T-helper 9 cell (primary cell): ENCODE data around the gene PPP1R26.
A peak's percentile ranks its signal among the peaks of the same experiment; 100 is the strongest.

Experiments
- DNase-seq: peaks from one replicate; pipeline ENCODE4 v3.0.0-alpha.2; 2020

PPP1R26 gene

DNA sequence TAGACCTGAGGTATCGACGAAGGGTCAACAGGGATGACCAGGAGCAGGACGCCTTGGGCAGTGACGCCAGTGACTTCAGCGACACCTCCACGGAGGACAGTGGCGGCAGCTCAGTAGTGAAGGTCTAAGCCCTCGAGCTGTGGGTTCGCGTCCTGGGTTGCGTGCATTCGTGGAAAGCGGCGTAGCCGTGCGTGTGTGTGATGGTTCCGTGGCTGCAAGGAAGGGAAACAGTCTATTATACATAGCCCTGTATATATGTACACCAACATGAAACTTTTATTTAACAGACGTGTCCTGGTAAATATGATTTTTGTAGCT lies 8.4 kb downstream of the PPP1R26 start:
- no peak for DNase-seq

DNA sequence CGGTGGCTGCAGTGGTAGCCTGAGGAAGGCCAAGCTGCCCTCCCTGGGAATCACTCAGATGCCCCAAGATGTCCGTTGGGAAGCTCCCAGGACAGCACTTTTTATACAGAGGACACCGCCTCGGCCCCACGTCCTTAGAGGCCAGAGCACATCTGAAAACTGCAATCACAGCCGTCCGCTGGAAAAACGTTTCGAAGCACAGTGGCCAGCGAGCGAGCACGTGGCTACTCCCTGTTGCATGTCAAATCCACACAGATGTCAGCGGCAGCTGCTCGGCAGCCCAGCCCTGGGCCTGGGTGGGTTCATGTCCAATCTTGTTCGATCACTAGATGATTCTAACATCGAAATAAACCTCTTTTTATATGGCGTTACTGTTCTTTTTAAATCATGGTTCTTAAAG lies 8.9 kb downstream of the PPP1R26 start:
- no peak for DNase-seq

DNA sequence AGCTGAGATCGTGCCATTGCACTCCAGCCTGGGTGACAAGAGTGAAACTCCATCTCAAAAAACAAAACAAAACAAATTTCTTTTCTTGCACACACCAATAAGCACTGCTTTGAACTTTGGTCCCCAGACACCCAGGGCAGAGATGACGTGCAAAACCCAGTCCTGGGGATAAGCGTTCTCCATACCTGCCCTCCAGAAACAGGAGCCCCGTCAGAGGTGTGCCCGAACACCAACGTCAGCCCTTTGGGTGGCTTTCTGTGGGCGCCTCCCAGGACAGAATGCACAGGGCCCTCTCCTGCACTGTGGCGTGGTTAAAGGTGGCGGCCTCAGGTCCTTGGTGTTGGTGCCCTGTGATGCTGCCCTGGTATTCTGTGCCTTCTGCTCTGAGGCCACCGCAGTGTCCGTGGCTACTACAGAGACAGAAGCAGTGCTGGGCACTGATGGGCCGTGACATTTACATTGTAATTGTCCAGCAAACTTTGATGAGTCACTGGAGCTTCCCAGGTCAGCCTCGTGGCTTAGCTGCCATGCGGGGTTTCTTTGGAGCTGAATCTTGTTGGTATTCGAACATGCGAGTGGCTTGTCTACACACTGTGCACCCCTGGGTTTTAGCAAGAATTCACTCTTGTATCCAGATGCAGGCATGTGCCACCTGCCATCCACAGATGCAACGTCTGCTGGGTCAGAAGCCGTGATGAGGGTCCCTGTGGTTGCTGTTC lies 9.8 kb downstream of the PPP1R26 start:
- DNase-seq = no peak

DNA sequence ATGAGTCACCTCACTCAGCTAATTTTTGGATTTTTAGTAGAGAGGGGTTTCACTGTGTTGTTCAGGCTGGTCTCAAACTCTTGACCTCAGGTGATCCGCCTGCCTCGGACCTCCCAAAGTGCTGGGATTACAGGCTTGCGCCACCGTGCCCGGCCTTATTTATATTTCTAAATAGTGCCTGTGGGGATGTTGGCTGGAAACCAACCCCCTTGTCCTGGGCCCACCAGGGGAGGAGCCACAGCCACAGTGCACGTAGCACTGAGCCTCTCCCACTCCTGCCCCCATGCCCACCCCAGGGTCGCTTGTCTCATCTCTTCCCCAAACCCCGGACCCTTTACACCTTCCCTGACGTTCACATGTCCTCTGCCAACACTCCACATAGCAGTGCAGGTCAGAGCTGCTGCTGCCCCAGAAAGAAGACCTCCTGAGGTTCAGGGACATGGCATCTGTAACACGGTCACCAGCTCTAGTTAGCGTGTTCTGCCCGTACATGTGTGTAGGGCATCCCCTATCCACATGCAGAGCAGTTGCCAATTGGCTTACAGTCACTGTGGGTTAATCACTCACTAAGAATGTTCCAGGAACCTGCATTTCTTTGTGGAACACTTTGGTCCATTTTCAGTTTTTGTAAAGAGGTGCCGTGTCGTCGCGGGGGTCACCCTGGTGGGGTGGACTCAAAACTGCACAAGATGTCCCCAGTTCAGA lies 10.7 kb downstream of the PPP1R26 start:
- no peak for DNase-seq

DNA sequence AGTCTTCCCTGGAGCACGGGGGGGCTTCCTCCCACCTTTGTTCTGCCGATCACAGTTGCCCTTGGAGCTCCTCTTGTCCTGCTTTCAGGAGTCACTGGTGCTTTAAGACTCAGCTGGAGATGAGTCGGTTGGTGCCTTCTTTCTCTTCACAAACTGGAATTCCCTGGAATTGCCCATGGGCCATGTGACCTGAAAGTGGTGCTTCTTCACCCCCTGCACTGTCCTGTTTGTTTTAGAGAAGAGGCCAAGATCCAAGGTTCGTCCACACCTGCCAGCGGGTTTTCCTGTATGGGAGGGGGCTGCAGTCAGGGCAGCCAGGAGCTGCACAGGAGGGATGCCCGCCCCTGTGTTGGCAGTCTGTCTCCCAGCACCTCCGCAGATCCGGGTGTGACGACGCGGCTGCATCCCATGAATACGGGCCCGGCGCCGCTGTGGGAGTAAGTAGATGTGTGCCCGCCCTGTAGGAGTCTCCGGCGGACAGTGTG lies 11.4 kb downstream of the PPP1R26 start:
- no peak for DNase-seq

DNA sequence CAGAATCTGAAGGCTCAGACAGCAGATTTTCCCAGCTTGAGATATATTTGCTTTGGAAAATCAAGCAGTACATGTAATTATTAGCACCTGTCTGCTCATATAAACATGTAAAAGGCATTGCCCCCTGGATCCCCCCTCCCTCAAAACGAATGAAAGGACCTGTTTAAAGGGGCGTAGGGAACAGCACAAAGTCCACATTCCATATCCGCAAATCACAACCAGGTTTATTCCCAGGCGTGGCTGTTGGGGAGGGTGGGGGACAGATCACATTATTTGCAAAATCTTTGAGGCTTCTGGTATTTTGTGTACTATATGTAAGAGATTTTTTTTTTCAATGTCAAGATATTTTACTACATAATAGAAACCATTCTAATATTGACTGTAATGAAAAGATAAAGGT lies 12.2 kb downstream of the PPP1R26 start:
- DNase-seq = no peak

DNA sequence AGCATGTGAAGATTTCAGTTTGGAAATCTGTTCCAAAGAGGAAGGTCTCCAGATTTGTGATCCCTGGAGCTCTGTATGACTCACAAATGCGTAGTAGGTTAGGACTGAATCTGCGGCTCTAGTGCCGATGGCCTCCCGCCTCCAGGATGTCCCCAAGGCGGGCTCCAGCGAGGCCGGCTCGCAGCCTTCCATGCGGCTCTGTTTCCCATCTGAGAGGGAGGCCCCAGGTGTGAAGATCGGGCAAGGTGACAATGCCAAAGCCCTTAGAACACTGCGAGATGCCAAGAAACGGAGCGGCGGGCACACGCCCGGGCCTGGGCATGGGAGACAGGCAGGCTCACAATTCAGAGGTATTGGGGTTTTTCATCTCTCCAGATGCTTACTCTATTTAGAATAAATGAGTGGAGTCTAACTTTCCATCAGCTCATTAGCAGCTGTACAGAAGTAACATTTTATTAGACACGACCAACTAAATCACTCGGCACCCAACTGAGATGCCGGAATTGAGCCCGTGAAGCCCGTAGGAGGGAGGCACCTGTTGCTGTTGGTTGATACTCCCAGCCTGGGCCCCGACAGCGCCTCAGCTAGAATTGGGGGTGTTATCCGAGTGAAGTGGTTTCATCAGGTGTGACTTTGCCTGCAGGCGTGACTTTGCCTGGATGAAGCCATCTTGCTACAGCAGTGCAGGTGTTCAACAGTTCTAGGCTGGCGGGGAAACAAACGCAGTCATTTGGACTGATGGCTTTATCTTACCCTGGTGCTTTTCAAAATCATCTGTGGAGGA lies 13.5 kb downstream of the PPP1R26 start:
- no peak for DNase-seq

DNA sequence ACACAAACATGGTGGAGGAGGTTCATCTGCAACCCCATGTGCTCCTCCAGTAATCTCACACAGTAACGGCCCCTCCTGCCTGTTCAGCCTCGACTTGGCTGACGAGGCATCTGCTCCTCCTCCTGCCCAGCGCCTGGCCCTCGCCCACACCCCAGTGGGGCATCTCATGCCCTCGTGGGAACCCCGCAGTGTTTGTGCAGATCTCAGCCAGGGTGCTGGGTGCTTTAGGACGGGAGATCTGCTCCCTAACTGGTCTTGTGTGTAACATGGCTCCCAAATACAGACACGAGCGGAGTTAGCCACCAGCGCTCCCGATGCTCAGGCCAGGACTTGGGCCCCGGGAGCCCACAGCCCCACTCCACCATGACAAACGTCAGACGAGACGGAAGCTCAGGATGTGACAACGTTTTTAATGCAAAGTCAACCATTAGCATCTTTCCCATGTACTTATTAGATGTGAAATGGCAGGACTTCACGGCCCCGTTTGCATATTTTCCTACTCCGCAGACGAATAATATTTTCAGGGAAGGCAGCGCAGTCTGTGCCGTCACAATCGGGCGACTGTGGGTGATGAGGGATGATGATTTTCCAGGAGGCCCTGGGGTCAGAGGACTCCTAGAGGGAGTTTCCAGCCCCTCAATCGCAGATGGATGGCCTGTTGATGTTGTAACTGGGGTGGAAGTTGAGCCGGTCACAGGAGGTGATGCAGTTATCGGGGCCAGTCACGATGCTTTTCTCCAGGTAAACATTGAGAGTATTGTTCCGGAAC lies 15.4 kb downstream of the PPP1R26 start:
- DNase-seq = no peak

DNA sequence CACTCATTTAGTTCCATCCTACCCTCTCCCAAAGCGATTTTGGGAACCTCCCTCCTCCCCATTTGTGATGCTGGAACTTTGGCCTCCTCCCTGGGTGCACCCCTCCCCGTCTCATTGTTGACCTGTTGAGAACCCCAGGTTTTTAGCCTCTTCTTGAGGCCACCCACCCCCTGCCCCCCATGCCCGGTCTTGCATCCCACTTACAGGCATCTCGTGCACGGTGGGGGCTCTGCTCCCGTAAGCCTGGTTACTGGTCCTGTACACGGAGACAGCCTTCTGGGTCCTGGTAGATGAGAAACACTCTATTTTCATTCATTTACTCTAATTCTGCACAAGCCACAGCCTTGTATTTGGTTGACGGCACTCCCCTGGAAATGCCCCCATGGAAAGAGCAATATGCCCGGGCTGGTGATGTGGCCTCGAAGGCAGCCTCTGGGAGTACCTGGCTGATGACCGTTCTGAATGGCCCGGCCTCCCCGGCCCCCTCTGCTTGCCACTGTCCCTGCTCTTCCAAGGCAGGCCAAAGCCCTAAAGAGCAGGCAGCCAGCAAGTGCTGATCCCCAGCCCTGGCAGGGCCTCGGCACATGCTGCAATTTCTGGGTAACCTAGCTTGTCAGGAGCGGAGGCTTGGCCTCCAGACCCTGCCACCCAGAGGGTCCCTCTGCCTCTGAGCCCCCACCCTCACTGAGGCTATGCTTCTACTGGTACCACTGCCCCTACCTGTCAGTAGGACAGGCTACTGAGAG lies 19.0 kb downstream of the PPP1R26 start:
- no peak for DNase-seq

DNA sequence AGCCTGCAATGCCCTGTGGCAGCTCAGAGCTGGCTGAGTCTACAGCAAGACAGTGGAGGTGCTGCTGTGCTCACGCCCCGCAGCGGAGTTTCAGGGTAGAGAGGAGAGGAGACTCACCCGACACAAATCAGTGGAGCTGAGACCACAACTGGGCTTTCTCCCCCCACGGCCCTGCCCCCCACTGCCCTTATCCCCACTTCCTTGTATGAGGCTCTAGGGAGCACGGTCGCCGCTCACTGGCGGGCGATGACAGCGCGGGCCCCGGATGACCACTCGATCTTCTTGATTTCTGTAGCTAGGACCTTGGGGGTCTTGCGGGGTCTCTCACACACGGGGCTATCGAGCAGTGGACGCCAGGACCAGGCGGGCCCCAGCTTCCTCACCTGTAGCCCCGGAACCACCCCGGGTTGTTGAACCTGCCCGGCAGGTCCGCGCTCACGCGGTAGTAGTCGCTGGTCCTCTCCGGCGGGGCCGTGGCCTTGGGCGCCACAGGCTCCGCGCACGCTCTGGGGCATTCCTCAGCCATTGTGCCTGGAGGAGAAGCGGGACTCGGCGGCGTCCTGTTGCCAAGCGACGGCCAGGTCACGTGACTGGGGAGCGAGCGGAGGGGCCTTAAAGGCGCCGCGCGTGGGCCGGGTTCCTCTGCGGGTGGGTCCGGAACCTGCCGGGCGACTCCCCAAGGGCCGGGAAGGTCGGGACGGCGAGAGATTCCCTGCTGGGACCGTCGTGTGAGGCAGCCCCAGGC lies 19.9 kb downstream of the PPP1R26 start:
- DNase-seq = peak; percentile 94

DNA sequence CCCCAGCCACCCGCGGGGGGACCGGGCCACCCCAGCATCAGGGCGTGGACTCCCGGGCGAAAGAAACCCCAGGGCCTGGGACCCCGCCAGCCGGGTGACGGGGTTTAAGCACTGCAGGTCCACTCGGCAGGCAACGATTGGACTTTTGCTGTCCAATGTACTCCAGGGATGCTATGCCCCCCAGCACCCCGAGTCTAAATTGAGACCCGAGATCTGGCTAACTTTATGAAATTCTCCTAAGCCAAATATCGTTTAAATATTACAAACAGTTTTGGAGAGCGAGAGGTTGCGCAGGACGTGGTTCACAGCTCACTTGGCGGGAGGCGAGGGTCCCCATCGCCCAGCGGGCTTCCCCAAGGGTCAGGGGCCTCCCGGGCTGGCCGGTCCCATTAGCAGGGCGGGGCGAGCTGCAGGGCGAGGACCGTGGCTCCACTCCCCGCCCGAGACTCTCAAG lies 20.5 kb downstream of the PPP1R26 start:
- no peak for DNase-seq

DNA sequence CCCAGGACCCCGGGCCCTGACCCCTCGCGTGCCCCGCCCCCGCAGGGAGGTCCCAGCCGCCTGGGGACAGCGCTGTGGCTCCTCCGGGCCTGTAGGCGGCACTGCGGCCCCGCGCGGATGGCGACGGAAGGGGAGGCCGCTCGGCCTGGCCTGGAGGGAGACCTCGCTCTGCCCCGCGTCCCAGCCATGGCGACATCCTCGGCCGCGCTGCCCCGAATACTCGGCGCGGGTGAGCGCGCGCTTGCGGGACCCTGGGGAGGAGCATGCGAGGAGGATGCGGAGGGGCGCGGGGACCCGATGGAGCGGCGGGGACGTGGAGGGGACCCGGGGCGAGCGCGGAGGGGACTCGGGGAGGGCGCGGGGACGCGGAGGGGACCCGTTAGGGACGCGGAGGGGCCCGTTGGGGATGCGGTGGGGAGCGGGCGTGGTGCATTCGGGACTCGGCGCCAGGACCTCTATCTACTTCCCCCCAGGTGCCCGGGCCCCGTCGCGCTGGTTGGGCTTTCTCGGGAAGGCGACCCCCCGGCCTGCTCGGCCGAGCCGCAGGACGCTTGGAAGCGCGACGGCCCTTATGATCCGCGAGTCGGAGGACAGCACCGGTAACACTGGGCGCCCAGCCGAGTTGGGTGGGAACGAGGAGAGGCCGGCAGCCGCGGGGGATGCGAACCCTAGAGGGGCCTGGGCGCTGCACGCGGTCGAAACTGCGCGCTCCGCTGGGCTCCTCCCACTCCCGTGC lies 21.1 kb downstream of the PPP1R26 start, which contains the start of gene MRPS2:
MRPS2 (plus strand) TSS at position 158 of the 736 bp plus-strand sequence; CDS start at position 187, 29 bp downstream.
- peak; percentile 77 for DNase-seq

DNA sequence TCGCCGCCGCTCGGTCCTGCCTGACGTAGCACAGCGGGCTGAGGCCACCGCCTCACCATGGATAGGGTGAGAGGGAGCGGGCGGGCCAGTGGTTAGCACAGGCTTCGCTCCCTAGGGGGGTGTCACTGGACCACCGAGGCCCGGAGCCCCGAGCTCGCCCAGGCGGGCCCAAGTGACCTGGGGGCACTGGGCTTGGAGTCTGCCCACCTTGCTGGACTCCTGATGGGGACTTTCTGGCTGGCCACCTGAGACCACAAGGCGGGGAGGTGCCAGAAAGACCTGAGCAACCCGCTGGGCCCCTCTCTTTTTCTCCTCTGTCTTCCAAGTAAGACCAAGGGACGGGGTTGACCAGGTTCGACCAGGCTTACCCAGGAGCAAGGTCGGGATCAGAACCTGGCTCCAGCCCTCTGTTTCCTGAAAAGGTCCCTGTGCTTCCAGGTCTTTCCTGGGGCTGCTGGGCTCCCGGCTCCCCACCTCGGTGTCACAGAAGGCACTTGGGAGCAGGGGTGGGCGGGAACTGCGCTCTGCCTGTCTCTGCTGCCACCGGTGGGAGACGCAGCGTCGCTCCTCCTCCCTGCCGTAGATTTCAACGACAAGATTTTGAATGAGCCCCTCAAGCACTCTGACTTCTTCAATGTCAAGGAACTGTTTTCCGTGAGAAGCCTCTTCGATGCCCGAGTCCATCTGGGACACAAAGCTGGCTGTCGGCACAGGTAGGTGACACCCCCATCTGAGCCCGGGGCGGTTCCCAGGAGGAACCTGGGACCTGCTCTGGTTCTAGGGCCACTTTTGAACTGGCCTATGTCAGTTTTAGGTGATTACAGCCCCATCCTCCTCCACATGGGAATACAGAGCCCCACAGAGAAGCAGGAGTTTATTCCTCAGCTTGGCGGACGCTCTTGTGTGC lies 21.9 kb downstream of the PPP1R26 start:
- no peak for DNase-seq

DNA sequence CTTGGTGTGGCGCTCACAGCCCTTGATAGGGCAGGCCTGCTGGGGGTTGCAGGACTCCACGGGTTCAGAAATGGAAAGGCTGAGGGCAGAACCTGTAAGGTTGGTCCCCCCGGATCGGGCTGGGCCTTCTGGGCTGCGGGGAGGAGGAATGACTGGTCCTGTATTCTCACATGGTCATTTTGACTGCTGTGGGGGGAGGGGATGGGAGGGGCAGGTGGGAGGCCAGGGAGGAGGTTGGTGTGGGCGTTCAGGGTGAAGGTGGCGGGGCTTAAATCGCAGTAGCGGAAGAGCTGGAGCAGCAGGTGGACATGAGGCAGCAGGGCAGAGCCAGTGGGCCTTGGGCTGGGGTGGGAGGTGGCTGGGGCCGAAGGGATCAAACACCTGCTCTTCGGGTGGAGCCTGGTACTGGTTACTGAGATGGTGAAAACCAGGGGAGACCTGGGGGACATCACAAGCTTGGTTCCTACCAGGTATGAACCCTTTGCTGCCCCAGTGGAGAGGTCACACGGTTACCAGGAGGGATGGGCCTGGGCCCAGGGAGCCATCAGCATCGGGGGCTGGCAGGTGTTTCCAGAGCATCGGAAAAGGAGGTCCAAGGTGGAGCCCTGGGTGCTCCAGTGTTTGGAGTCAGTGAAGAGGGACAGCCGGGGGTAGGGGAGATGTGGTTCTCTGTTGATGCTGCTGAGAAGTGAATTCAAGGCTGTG lies 22.7 kb downstream of the PPP1R26 start:
- DNase-seq = no peak

DNA sequence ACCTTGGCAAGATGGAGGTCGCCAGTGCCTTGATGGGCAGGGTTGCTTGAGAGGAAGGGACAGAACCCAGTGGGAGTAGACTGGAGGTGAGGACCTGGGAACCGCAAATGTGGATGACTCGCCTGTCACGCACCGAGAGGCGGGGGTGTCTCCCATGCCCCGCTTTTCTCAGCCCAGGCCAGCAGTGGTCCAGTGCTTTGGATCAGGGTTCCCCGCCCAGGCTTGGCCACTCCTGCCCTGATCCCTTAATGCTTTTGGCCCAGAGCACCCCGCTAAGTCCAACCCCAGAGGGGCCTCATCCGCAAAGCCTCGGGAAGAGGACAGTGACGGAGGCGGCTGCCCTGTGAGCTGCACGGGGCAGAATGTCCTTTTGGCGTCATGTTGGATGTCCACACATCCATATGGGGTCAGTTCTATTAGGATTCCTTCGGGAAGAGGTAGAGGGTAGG lies 23.3 kb downstream of the PPP1R26 start:
- DNase-seq = no peak

DNA sequence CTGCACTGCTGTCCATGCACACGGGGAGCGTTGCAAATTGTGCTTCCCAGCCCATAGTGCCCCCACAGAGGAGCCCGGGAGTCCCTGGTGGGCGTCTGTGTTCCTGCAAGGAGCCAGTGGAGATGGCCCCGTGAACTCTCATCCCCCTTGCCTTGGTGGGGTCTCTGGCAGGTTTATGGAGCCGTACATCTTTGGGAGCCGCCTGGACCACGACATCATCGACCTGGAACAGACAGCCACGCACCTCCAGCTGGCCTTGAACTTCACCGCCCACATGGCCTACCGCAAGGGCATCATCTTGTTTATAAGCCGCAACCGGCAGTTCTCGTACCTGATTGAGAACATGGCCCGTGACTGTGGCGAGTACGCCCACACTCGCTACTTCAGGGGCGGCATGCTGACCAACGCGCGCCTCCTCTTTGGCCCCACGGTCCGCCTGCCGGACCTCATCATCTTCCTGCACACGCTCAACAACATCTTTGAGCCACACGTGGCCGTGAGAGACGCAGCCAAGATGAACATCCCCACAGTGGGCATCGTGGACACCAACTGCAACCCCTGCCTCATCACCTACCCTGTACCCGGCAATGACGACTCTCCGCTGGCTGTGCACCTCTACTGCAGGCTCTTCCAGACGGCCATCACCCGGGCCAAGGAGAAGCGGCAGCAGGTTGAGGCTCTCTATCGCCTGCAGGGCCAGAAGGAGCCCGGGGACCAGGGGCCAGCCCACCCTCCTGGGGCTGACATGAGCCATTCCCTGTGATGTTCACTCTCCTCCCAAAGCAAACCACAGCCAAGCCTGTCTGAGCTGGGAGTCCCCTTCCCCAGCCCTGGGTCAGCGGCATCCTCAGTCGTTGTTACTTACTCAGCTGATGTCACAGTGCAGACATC lies 24.0 kb downstream of the PPP1R26 start:
- no peak for DNase-seq
